DOHH2 (cell line): ENCODE data around the gene NOL4L.
"Not testable (repeated sequence)": the region's sequence is repeated elsewhere in the genome, so short reads cannot be mapped to it uniquely, and the experiment has no call there.

Source experiments
- H3F3A ChIP-seq: fragments of 200-600 bp; sonication (generic), shearing (Covaris generic); 2 replicates; pipeline ENCODE4 v1.6.0; 2016; ENCODE audit warnings: antibody characterized with exemption, mild to moderate bottlenecking; ENCODE audit not compliant: control insufficient read depth, insufficient read depth
- H3K27ac ChIP-seq: fragments of 200-600 bp; sonication (generic); 2 replicates; pipeline ENCODE4 v1.5.1; 2014; ENCODE audit warnings: low read depth, mild to moderate bottlenecking, low read length, moderate library complexity
- H3K27me3 ChIP-seq: fragments of 200-600 bp; sonication (generic); 2 replicates; pipeline ENCODE4 v1.6.1; 2014; ENCODE audit warnings: mild to moderate bottlenecking, low read length, mixed read lengths; ENCODE audit not compliant: control insufficient read depth
- H3K36me3 ChIP-seq: fragments of 200-600 bp; sonication (generic); 2 replicates; pipeline ENCODE4 v1.6.1; 2014; ENCODE audit warnings: mild to moderate bottlenecking, low read length, moderate library complexity, mixed read lengths; ENCODE audit not compliant: control insufficient read depth
- H3K4me1 ChIP-seq: fragments of 200-600 bp; sonication (generic); 2 replicates; pipeline ENCODE4 v1.6.1; 2014; ENCODE audit warnings: mild to moderate bottlenecking, low read length, mixed read lengths; ENCODE audit not compliant: control insufficient read depth
- H3K4me2 ChIP-seq: fragments of 200-600 bp; sonication (generic); 2 replicates; pipeline ENCODE4 v1.6.0; 2014; ENCODE audit warnings: mild to moderate bottlenecking, low read length, moderate library complexity
- H3K4me3 ChIP-seq: fragments of 200-600 bp; sonication (generic); 2 replicates; pipeline ENCODE4 v1.5.1; 2014; ENCODE audit warnings: mild to moderate bottlenecking, low read length, mixed read lengths
- H3K79me2 ChIP-seq: fragments of 200-600 bp; sonication (generic); 2 replicates; pipeline ENCODE4 v1.6.1; 2014; ENCODE audit warnings: mild to moderate bottlenecking, low read length, mixed read lengths; ENCODE audit not compliant: control insufficient read depth
- H3K9me2 ChIP-seq: fragments of 200-600 bp; sonication (generic); replicated peaks from 2 replicates; pipeline ENCODE4 v1.6.1; 2014; ENCODE audit warnings: mild to moderate bottlenecking, low read length, mixed read lengths; ENCODE audit not compliant: control insufficient read depth
- H3K9me3 ChIP-seq: fragments of 200-600 bp; sonication (generic); 2 replicates; pipeline ENCODE4 v1.6.1; 2014; ENCODE audit warnings: antibody characterized with exemption, low read length, mixed read lengths; ENCODE audit not compliant: control insufficient read depth, insufficient read depth
- H4K20me1 ChIP-seq: fragments of 200-600 bp; sonication (generic); 2 replicates; pipeline ENCODE4 v1.6.0; 2014; ENCODE audit warnings: low read depth, mild to moderate bottlenecking, antibody characterized with exemption, low read length, moderate library complexity; ENCODE audit not compliant: control insufficient read depth, insufficient read depth
- EZH2phosphoT487 ChIP-seq: fragments of 200-600 bp; sonication (generic); IDR thresholded peaks from 2 replicates; pipeline ENCODE4 v1.6.1; 2017; ENCODE audit warnings: borderline replicate concordance, mild to moderate bottlenecking, antibody characterized with exemption, low read length, moderate library complexity, mixed read lengths
- TF ChIP-seq, protein P1 (sequence below): fragments of 200-600 bp; sonication (generic); IDR thresholded peaks from one replicate; pipeline ENCODE4 v1.5.1; 2014; ENCODE audit warnings: antibody characterized with exemption, mild to moderate bottlenecking, low read depth, low read length; ENCODE audit not compliant: poor library complexity, severe bottlenecking

Gene NOL4L

DNA sequence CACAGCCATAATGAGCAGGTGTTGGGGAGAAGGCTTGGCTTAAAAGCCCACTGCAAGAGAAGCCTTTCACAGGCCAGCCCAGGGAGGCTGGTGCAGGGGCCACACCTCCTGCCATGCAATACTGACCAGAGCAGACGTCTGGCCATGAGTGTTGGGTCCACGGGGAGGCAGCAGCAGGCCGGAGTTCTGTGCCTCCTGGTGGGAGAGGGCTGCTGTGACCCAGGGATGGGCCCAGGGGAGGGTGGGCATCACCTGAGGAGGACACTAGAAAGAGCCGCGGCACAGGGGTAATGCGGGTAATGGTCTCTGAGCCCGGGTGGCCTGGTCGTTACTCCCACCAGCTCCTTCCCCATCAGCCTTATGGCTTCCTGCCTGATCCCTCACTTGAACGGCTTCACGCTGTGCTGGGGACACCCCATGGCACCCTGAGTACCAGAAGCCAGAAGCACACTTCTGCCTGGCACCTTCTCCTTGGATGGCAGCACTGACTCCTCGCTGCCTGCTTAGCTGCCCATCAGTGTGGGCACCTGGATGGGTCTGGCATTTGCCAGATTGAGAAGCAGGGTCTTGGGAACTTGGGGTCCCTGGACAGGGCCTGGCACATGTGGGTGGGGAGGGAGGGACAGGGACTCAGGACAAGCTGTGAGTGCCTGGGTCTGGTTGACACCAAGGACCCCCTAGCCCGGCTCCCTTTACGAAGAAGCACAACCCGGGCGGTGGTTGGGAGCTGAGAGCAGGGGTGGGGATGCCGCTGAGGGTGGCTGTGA lies 118.2 kb downstream of the NOL4L start:
- H3K9me3 ChIP-seq = no peaks in the 10 kb centered on the region
- no peak for TF ChIP-seq EZH2phosphoT487
- TF ChIP-seq, protein P1, sequence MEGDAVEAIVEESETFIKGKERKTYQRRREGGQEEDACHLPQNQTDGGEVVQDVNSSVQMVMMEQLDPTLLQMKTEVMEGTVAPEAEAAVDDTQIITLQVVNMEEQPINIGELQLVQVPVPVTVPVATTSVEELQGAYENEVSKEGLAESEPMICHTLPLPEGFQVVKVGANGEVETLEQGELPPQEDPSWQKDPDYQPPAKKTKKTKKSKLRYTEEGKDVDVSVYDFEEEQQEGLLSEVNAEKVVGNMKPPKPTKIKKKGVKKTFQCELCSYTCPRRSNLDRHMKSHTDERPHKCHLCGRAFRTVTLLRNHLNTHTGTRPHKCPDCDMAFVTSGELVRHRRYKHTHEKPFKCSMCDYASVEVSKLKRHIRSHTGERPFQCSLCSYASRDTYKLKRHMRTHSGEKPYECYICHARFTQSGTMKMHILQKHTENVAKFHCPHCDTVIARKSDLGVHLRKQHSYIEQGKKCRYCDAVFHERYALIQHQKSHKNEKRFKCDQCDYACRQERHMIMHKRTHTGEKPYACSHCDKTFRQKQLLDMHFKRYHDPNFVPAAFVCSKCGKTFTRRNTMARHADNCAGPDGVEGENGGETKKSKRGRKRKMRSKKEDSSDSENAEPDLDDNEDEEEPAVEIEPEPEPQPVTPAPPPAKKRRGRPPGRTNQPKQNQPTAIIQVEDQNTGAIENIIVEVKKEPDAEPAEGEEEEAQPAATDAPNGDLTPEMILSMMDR = no peak
- H3K27me3 ChIP-seq = no peaks in the 10 kb centered on the region
- H3K4me2 ChIP-seq = no peak overlapping the region
- no peak overlapping the region for H3K4me3 ChIP-seq
- peaks cover 12% of the 10 kb centered on the region for H3K4me1 ChIP-seq
- H3K79me2 ChIP-seq = no peaks in the 10 kb centered on the region
- no peaks in the 10 kb centered on the region for H3K36me3 ChIP-seq
- H3K9me2 ChIP-seq = no peaks in the 10 kb centered on the region
- H3K27ac ChIP-seq = no peak overlapping the region
- H4K20me1 ChIP-seq = no peaks in the 10 kb centered on the region
- no peaks in the 10 kb centered on the region for H3F3A ChIP-seq

DNA sequence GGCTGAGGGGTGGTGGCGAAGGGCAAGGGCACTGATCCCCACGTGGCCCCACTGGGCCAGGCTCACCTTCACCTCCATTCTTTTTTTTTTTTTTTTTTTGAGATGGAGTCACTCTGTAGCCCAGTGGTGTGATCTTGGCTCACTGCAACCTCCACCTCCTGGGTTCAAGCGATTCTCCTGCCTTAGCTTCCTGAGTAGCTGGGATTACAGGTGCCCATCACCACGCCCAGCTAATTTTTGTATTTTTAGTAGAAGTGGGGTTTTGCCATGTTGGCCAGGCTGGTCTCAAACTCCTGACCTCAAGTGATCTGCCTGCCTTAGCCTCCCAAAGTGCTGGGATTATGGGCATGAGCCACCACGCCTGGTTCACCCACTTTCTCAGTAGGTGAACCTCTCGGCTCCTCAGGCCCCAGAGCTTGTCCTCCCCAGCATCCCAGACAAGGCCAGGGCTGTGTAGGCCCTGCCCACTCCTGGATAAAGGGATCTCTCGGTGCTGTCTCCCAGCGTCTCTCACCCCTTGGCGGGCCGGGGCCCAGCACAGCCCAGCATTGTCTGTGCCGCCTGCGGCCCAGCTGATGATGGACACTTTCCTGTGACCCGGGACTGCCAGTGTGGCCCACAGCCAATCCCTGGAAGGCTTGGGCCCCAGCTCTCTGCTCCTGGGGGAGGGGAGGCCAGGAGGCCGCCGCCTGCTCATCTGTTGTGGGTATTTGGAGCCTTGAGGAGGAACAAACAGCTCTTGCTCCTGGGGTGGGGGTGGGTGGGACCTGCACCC lies 119.0 kb downstream of the NOL4L start:
- not testable (repeated sequence) for H3K79me2 ChIP-seq, H3K27ac ChIP-seq, H3K4me2 ChIP-seq, H3K36me3 ChIP-seq, H3F3A ChIP-seq, H3K9me2 ChIP-seq, H3K27me3 ChIP-seq, H4K20me1 ChIP-seq, H3K9me3 ChIP-seq, H3K4me3 ChIP-seq
- peaks cover 12% of the 10 kb centered on the region for H3K4me1 ChIP-seq

DNA sequence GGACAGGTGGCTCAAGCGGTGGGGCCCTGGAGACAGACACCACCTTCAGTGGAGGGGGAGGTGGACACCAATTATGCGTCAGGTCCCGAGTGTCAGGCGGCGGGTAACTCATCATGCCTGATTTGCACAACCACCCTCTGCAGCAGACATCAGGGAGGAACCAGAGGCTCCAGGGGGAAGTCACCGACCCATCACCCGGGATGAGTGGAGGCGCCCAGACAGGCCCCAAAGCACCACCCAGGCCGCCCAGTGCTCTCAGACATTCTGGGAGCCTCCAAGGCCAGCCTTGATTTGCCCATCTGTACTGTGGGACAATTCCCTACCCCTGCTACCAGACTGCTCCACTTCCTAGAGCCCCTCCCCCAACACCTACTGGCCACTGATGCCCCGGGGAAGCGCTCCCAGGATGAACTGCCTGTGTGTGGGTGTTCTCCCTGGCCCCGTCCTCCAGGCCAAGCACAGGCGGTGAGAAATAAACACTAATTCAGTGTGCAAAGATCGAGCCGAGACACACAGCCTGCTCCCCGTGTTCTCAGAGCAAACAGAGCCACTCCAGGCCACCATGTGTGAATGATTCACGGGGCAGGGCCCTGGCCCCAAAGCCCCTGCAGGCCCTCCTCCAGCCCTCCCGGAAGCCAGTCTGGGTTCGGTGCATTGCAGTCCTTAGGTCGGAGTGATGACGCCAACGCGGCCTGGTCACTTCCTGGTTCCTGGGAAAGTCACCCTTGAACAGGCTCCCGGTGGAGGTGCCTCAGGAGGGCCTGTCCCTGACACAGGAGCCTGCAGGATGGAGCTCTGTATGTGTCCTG lies 119.8 kb downstream of the NOL4L start:
- Histone ChIP-seq H4K20me1 (no peaks in the 10 kb centered on the region), H3F3A (no peaks in the 10 kb centered on the region), H3K4me2 (no peak overlapping the region), H3K79me2 (no peaks in the 10 kb centered on the region), H3K36me3 (no peaks in the 10 kb centered on the region), H3K9me3 (no peaks in the 10 kb centered on the region), H3K27me3 (no peaks in the 10 kb centered on the region), H3K27ac (no peak overlapping the region), H3K4me3 (no peak overlapping the region), H3K4me1 (peaks cover 8% of the 10 kb centered on the region), H3K9me2 (no peaks in the 10 kb centered on the region)
- TF ChIP-seq, protein P1 = no peak
- TF ChIP-seq EZH2phosphoT487 = no peak
